HEK293T (cell line): Measurements from ENCODE around the gene ZIC3.

Source experiments
- ELF4 ChIP-seq: fragments of 450-650 bp; IDR thresholded peaks from 2 replicates; pipeline ENCODE4 v1.6.1; 2017; ENCODE audit warnings: antibody characterized with exemption
- FOXM1 ChIP-seq: fragments of 450-650 bp; IDR thresholded peaks from 2 replicates; pipeline ENCODE4 v1.6.1; 2017; ENCODE audit warnings: mild to moderate bottlenecking, borderline replicate concordance

- no peak for TF ChIP-seq ELF4
- no peak for TF ChIP-seq FOXM1
These were observed 18.6 kb upstream of the ZIC3 start for GRCh38 chrX:137547291-137547690.
